Left ventricle myocardium inferior (tissue), 1 donor: Measurements from ENCODE around the gene OCA2. TPM values are rescaled to one million over a fixed set of nuclear protein-coding genes. Genes with fewer than 3 reads are reported as not detected.
"Not testable (repeated sequence)": the region's sequence is repeated elsewhere in the genome, so short reads cannot be mapped to it uniquely, and the experiment has no call there.

Source experiments
- DNase-seq: peaks from one replicate; pipeline ENCODE4 v3.0.0-alpha.2; 2020
- H3K27ac ChIP-seq: fragments of 200-600 bp; replicated peaks from 2 replicates; pipeline ENCODE4 v1.8.0; 2021
- H3K27me3 ChIP-seq: fragments of 200-600 bp; 2 replicates; pipeline ENCODE4 v1.8.0; 2021; ENCODE audit warnings: low read depth
- H3K36me3 ChIP-seq: fragments of 200-600 bp; 2 replicates; pipeline ENCODE4 v1.8.0; 2021
- H3K4me1 ChIP-seq: fragments of 200-600 bp; 2 replicates; pipeline ENCODE4 v1.8.0; 2021
- H3K4me3 ChIP-seq: fragments of 200-600 bp; 2 replicates; pipeline ENCODE4 v1.8.0; 2021; ENCODE audit warnings: mild to moderate bottlenecking, moderate library complexity
- H3K9me3 ChIP-seq: fragments of 200-600 bp; replicated peaks from 2 replicates; pipeline ENCODE4 v1.8.0; 2021
- intact Hi-C: fragments of 100-400 bp; cut with micrococcal nuclease; formaldehyde crosslinking; loops from one replicate; pipeline ENCODE4 v1.11.0; 2022
- total RNA-seq: library from RNA; stranded (reverse); fragmentation: NEBNext Ultra II Directional; extraction: Animal tissue kit (Norgen Biotek cat#: 25700); gene quantifications from one replicate; pipeline ENCODE4 v1.2.1, GENCODE V29; 2021
- TF ChIP-seq, protein P1 (sequence below): fragments of 200-600 bp; IDR thresholded peaks from 2 replicates; pipeline ENCODE4 v1.8.0; 2021; ENCODE audit warnings: antibody characterized with exemption, mild to moderate bottlenecking, borderline replicate concordance
- donor health status: DM: no; HTN: yes; CAD: no; lungs with severe emphysema.

Gene OCA2
- total RNA-seq, 1 donor from 2014 or later: not detected

DNA sequence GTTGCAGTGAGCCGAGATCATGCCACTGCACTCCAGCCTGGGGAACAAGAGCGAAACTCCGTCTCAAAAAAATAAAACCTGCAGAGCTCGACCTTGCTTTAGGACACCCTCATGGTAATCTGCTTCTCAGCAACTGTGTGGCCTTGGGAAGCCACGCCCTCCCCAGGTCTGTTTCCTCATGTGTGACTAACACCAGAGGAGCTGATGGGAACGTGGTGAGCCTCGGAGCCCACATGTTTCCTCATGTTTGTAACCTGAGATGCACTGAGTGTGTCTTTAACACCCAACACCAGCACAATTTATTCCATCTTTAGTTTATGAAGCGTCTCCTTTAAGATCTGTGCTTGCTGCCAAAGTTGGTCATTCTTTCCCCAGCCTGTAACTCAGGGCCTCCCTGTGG is 142.8 kb downstream of the OCA2 start:
- intact Hi-C loops: no loop called here
- no peak for DNase-seq
- Histone ChIP-seq H3K4me3 (no peak overlapping the region), H3K27me3 (peaks cover 16% of the 10 kb centered on the region), H3K4me1 (no peaks in the 10 kb centered on the region), H3K27ac (no peak overlapping the region), H3K9me3 (no peaks in the 10 kb centered on the region), H3K36me3 (no peaks in the 10 kb centered on the region)
- TF ChIP-seq, protein P1, sequence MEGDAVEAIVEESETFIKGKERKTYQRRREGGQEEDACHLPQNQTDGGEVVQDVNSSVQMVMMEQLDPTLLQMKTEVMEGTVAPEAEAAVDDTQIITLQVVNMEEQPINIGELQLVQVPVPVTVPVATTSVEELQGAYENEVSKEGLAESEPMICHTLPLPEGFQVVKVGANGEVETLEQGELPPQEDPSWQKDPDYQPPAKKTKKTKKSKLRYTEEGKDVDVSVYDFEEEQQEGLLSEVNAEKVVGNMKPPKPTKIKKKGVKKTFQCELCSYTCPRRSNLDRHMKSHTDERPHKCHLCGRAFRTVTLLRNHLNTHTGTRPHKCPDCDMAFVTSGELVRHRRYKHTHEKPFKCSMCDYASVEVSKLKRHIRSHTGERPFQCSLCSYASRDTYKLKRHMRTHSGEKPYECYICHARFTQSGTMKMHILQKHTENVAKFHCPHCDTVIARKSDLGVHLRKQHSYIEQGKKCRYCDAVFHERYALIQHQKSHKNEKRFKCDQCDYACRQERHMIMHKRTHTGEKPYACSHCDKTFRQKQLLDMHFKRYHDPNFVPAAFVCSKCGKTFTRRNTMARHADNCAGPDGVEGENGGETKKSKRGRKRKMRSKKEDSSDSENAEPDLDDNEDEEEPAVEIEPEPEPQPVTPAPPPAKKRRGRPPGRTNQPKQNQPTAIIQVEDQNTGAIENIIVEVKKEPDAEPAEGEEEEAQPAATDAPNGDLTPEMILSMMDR: no peak

DNA sequence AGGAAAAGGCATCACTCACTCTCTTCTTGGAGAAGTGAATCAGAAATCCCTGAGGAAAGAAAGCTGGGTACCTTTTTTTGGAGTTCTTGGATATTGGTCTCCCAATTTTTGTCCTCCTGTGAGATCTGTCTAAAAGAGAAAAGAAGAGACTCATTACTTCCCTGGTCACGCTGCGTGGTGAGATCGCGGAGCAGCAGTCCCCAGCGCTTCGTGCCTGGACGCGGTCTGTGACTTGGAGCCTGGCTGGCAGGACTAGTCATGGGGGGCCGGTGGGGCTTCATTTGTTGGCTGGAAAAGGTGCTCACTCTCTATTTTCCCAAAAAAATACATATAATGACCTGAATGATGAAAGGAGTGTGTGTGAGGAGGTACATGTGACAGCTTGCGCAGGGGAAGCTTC is 144.0 kb downstream of the OCA2 start:
- TF ChIP-seq, protein P1: no peak

DNA sequence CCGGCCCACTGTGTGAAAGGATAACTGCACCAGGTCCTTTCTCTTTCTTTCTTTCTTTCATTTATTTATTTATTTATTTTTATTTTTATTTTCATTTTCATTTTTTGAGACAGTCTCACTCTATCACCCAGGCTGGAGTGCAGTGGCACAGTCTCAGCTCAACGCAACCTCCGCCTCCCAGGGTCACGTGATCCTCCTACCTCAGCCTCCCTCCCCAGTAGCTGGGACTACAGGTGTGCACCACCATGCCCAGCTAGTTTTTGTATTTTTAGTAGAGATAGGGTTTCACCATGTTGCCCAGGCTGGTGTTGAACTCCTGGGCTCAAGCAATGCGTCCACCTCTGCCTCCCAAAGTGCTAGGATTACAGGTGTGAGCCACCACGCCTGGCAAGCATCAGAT is 146.5 kb downstream of the OCA2 start:
- H3K36me3 ChIP-seq, intact Hi-C loops, H3K4me1 ChIP-seq, DNase-seq, H3K9me3 ChIP-seq, H3K4me3 ChIP-seq, H3K27ac ChIP-seq: not testable (repeated sequence)
- H3K27me3 ChIP-seq: peaks cover 15% of the 10 kb centered on the region

More for the DNA sequence above, 144.0 kb downstream of the OCA2 start:
- H3K36me3 ChIP-seq: no peaks in the 10 kb centered on the region
- no peak overlapping the region for H3K27ac ChIP-seq
- DNase-seq: no peak
- intact Hi-C loops: no loop called here
- peaks cover 16% of the 10 kb centered on the region for H3K27me3 ChIP-seq
- no peaks in the 10 kb centered on the region for H3K4me1 ChIP-seq
- H3K4me3 ChIP-seq: no peak overlapping the region
- H3K9me3 ChIP-seq: no peaks in the 10 kb centered on the region

DNA sequence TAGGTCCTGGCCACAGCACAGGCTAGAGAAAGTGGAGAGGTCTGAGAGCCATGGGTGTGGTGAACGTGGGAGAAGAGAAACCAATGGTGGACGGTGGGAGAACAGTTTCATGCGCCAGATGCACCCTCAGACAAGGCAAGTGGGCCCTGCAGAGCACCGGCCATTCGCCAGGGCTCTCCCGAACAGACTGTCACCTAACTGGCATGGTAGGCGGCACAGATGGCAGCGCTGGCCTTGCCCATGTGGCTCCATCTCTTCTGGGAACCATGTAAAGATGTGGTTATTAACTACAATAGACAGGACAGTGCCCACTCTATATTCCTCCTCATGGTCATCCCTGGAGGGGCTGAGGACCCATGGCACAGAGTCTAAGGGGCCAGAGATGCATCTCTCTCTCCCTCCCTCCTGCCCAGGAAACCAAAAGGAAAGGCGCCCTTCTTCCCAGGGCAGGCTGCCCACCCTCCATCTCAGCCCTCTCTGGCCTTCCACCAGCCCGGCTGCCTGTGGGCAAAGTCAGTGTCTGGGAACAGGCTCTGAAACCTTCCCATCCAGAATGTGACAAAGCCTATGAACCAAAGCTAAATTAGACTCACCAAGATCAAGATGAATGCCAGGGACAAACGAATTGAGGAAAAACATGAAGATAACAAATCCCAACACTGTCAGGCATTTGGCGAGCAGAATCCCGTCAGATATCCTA is 147.8 kb downstream of the OCA2 start:
- Histone ChIP-seq H3K4me3 (no peak overlapping the region), H3K27ac (no peak overlapping the region), H3K4me1 (no peaks in the 10 kb centered on the region), H3K27me3 (peaks cover 8% of the 10 kb centered on the region), H3K9me3 (no peaks in the 10 kb centered on the region), H3K36me3 (no peaks in the 10 kb centered on the region)
- intact Hi-C loops: no loop called here
- no peak for DNase-seq
- TF ChIP-seq, protein P1: no peak

DNA sequence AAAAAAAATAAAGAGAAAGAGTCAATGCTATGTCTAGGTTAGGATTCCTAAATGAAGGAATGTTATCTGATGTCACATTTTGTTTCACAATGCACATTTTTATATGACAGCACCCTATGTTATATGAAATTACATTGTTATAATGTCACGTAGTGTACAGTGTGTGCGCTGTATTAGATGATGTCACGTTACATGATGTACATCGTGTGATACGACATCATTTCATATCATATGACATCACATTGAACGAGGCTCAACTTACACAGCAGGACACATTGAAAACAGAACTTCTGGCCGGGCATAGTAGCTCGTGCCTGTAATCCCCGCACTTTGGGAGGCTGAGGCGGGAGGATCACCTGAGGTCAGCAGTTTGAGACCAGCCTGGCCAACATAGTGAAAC is 150.0 kb downstream of the OCA2 start:
- no peaks in the 10 kb centered on the region for H3K36me3 ChIP-seq
- no peaks in the 10 kb centered on the region for H3K4me1 ChIP-seq
- no peaks in the 10 kb centered on the region for H3K27me3 ChIP-seq
- no peak overlapping the region for H3K27ac ChIP-seq
- no peaks in the 10 kb centered on the region for H3K9me3 ChIP-seq
- TF ChIP-seq, protein P1: no peak
- no peak overlapping the region for H3K4me3 ChIP-seq
- intact Hi-C loops: no loop called here
- DNase-seq: no peak

DNA sequence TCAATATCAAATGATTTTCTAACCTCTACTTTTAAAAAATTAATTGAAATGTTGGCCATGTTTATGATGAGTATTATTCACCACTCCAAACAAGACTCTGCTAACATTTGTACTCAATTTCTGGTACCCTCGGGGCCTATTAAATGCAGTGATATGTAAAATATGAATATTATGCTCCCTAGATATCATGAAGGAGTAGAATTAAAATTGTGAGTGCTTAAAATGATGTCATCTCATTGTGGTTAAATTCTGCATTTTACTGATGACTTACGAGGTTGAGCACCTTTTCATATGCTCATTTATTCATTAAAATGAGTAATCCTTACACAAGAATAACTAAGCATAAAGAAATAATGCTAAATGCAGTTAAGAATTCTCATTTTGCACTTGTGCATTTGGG is 159.9 kb downstream of the OCA2 start:
- peaks cover 24% of the 10 kb centered on the region for H3K27me3 ChIP-seq
- H3K4me1 ChIP-seq: no peaks in the 10 kb centered on the region
- no peak overlapping the region for H3K27ac ChIP-seq
- intact Hi-C loops: no loop called here
- peaks cover under 1% of the 10 kb centered on the region for H3K9me3 ChIP-seq
- DNase-seq: no peak
- H3K36me3 ChIP-seq: no peaks in the 10 kb centered on the region
- H3K4me3 ChIP-seq: no peak overlapping the region
- TF ChIP-seq, protein P1: no peak
